ENCODE data around the gene FBLN5.
A peak's percentile ranks its signal among the peaks of the same experiment; 100 is the strongest.

Gene FBLN5, protein sequence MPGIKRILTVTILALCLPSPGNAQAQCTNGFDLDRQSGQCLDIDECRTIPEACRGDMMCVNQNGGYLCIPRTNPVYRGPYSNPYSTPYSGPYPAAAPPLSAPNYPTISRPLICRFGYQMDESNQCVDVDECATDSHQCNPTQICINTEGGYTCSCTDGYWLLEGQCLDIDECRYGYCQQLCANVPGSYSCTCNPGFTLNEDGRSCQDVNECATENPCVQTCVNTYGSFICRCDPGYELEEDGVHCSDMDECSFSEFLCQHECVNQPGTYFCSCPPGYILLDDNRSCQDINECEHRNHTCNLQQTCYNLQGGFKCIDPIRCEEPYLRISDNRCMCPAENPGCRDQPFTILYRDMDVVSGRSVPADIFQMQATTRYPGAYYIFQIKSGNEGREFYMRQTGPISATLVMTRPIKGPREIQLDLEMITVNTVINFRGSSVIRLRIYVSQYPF

DNA sequence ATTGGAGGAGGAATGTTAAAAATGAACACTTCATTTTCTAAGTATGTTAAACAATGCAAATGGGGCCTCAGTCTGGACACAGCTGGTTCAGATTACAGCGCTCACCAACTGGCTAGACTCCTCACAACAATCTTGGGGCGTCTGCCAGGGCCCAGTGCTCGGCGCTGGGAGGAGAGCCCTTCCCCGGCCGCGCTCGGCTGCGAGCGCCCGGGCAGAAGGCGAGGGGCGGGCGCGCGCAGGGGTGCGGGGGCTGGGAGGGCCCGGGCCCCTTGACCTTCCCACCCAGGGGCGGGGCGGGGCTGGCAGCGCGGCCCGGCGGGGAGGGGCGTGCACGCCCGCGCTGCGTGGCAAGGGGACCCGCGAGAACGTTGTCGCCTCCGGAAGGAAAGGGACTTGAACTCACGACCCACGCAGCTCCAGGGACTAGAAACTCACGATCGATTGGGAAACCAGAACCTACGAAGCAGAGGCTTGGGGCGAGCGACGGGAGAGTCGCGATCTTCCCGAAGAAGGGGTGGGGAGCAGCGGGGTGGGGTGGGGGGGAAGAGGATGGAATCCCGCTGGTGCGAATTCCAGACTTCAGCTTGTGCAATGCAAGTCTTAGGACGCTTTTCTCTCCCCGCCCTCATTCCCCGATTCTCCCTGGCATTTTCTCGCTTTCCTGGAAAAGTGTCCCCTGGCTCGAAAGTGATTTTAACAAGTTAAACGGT, at the start of gene FBLN5:
TSS of gene FBLN5 (minus strand) at position 220 of the 710 bp plus-strand sequence. CDS start 465 bp downstream, outside the sequence.
- TF ChIP-seq, protein P1, sequence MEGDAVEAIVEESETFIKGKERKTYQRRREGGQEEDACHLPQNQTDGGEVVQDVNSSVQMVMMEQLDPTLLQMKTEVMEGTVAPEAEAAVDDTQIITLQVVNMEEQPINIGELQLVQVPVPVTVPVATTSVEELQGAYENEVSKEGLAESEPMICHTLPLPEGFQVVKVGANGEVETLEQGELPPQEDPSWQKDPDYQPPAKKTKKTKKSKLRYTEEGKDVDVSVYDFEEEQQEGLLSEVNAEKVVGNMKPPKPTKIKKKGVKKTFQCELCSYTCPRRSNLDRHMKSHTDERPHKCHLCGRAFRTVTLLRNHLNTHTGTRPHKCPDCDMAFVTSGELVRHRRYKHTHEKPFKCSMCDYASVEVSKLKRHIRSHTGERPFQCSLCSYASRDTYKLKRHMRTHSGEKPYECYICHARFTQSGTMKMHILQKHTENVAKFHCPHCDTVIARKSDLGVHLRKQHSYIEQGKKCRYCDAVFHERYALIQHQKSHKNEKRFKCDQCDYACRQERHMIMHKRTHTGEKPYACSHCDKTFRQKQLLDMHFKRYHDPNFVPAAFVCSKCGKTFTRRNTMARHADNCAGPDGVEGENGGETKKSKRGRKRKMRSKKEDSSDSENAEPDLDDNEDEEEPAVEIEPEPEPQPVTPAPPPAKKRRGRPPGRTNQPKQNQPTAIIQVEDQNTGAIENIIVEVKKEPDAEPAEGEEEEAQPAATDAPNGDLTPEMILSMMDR (IDR thresholded peaks at IDR 0.05; ENCODE audit: extremely low read depth, insufficient read depth, missing control alignments), result no peak
- in situ Hi-C loops (cut with MboI; ENCODE audit: low pct_unique_long_range_greater_than_20kb, low sequenced_read_pairs, unreplicated experiment), result no loop called here
- DNase-seq (ENCODE audit: low spot score), result peak; percentile 34

DNA sequence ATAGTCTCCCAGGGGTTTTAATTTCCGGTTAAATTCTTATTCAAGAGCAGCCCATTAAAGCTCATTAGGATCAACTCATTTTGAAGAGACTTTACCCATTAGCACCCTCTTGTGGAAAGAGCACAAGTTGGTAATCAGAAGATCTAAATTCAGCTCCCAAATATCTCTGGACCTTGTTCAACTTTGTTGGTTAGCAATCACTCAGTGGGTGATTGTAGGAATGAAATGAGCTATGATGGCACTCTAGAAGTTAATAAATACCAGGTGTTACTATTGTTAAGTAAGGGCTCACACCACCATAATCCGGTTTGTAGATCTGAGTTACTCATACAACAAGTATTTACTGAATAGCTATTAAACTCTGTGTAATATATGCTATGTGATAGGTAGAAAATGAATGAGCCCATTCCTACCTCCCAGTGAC, 49.5 kb upstream of the FBLN5 start:
- DNase-seq (ENCODE audit: low spot score), result peak; percentile 33
- in situ Hi-C loops (cut with MboI; ENCODE audit: low pct_unique_long_range_greater_than_20kb, low sequenced_read_pairs, unreplicated experiment), result no loop called here
- TF ChIP-seq, protein P1 (IDR thresholded peaks at IDR 0.05; ENCODE audit: extremely low read depth, insufficient read depth, missing control alignments), result peak; percentile 53

DNA sequence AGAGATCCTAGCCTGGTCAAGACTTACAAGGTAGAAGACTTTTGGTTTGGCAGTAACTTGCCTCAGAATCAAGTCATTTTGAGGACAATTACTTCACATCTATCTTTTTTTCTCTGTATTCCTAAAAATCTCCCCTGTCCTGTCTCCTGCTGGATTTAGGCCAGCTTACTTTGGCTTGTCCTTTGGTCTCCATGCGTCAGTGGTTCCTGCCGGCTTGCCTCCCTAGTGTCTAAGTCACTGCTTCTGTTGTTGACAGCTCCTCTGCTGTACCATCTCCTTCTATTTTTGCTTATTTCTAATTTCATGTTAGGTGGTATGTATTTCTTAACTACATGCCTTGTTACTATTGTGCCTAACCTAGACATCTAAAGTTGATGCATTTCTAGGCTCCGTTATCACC, 39.7 kb upstream of the FBLN5 start:
- in situ Hi-C loops (cut with MboI; ENCODE audit: low pct_unique_long_range_greater_than_20kb, low sequenced_read_pairs, unreplicated experiment), result no loop called here
- TF ChIP-seq, protein P1 (IDR thresholded peaks at IDR 0.05; ENCODE audit: extremely low read depth, insufficient read depth, missing control alignments), result no peak
- DNase-seq (ENCODE audit: low spot score), result no peak

DNA sequence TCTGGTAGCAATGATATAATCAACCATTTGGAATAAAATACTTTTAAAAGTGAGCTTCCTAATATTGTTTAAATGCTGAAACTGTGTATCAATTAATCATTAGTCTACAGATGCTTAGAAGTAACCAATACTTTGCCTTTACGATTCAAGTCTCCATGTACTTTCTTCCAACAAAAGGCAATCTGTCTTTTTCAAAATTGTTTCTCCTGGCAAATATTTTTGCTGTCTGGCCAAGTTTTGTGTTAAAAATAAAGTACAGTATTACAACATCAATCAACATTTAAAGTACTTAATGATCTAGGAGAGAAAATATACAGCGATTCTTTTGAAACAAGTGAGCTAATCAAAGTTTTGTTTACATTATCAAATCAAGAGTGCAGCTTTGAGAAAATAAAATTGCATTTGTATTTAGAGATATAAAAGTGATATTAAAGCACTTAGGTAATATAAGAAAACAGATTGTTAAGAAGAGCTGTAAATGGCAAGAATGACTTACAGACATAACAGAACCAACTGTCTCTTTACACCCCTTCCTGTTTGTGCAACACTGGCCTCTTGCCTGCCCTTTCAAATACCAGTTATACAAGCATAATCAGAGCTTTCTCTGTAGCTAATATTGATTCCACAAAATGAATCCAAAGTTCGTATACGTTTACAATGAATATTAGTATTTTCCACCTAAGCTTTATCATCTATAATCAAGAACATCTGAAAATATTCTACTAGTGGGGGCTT, 38.2 kb upstream of the FBLN5 start:
- DNase-seq (ENCODE audit: low spot score), result no peak
- TF ChIP-seq, protein P1 (IDR thresholded peaks at IDR 0.05; ENCODE audit: extremely low read depth, insufficient read depth, missing control alignments), result no peak

DNA sequence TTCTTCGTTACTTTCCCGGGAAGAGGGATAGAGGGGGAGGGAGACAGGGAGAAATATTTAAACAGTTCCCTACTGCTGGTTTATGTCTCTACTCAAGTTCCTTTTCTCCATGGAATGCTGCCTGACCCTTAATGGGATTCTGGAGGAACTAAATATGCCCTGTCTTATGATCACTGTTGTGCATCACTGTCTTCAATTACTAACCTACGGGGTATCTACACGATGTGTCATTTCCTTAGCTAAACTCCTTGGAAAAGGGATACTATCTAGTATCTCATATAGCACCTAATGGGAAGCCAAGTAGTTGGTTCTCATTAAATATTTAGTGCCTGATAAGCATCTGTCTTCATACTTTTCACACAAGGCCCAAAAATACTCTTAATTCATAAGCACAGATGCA, 37.5 kb upstream of the FBLN5 start:
- DNase-seq (ENCODE audit: low spot score), result no peak
- TF ChIP-seq, protein P1 (IDR thresholded peaks at IDR 0.05; ENCODE audit: extremely low read depth, insufficient read depth, missing control alignments), result no peak
- in situ Hi-C loops (cut with MboI; ENCODE audit: low pct_unique_long_range_greater_than_20kb, low sequenced_read_pairs, unreplicated experiment), result no loop called here

More for the DNA sequence above, 38.2 kb upstream of the FBLN5 start:
- in situ Hi-C loops (cut with MboI; ENCODE audit: low pct_unique_long_range_greater_than_20kb, low sequenced_read_pairs, unreplicated experiment), result no loop called here

DNA sequence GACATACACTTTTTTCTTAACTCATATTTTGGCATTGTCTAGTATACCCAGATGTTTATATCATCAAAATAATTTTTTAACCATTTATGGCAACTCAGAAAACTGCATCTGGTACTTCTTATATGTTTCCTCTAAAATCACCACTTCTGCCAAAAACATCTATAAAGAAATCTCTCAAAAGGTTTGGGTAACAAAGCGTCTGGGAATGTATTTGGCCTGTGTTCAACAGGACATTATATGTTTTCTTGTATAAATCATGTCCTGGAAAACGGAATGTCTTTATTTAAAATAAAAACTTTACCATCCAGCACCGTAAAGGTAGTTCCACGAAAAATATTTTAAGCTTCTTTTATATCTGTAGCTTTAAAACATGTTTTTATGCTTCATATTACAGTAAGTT, 36.1 kb upstream of the FBLN5 start:
- TF ChIP-seq, protein P1 (IDR thresholded peaks at IDR 0.05; ENCODE audit: extremely low read depth, insufficient read depth, missing control alignments), result no peak
- no peak for DNase-seq (ENCODE audit: low spot score)
- in situ Hi-C loops (cut with MboI; ENCODE audit: low pct_unique_long_range_greater_than_20kb, low sequenced_read_pairs, unreplicated experiment), result no loop called here
